SIG-M5 (cell line): ENCODE measurements around the gene ACTR3.

Experiments used
- DNase-seq: peaks from one replicate; lab custom pipeline; 2025; lab: John Stamatoyannopoulos, UW

Gene ACTR3

DNA sequence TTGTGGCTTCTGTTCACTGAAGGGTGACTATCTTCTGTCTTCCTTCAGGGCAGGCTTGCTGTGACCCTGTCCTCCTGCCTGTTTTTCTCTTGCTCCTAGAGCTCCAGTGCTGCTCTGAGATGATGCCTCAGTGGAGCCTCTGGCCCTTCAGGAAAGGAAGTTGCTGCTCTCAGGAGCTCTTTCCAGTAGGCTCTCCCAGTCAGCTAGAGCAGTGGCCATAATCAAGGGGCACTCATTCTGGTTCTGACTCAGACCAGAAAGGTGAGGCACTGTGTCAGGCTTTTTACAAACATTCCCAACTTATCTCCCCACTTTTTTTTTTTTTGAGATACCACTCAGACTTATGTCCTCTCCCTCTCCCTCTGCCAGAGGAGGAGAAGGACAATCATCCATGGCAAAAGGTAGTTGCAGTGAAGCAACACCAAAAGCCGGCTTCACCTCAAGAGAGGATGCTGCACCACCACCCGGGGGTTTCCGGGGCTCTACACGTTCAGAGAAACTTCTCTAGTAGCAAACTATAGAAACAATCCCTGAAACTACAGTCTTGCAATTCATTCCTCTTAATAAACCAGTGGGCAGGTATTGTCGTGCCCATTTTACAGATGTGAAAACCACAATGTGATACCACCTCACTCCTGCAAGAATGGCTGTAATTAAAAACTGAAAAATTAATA, 115.4 kb downstream of the ACTR3 start:
- no peak for DNase-seq

DNA sequence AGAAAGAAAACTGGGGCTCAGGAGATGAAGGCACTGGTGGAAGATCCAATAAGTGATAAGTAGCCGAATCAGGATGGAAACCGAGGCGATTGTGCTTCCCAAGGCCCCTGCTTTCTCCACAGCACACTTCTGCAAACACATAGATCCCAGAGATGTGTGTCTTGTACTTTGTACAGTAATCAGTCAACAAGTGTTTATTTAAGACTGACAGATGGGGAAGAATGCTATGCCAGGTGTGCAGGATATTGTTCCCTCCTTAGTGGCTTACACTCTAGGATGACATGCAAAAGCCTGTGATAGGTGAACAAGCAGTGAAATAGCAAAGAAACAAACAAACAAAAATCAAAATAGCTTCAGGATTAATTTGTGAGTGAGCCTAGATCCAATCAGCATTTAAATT, 116.6 kb downstream of the ACTR3 start:
- DNase-seq = no peak

- peak; percentile 77 for DNase-seq
Observed at GRCh38 chr2:114007436-114007835, 117.5 kb downstream of the ACTR3 start.

DNA sequence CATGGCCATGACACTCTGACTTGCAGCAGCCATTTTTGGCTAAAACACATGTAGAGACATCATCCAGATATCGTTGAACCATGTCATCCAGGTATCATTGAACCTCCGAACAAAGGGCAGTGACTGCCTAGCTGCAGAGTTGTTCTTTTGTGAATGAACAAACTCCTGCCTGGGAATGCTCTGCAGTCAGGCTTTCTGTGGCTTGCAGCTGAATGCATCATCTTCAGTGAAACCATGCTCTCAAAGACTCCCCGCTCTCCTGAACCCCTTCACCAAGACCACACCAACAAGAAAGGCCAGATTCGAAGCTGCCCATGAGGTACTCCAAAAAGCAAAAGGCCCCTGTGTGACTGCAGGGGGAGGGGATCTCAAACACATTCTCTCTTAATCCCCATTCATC, 118.8 kb downstream of the ACTR3 start:
- no peak for DNase-seq

DNA sequence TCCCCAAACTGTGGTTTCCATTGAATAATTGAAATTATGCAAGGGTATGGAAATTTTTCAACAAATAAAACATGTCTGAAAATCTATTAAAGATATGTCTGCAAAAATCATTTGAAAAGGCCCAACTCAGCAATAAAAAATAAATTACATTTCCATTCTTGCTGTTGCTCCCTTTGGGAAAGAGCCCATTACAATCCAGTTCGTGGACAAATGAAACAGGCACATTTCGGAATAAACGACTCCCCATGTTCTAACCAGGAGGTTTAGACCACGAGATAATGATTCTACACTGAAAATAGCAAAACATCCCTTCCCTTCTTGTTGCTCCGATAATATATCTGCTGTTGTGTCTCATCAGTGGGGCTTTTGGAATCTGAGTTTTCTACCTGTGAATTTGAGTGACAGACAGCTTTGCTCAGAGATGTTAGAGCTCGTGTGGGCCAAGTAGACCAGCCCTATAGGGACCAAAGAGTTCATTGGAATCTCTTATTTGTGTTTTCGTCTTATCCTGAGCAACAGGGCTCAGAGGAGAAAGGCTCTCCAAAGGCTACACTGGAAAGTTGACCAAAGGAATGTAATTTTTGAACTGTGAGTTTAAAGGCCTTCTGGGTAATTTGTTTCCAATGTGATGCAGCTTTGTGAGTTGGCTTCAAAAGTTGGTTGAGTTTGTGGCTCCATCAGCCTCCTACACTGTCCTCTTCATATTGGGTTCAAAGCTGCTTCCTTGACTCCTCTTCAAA, 119.5 kb downstream of the ACTR3 start:
- no peak for DNase-seq

DNA sequence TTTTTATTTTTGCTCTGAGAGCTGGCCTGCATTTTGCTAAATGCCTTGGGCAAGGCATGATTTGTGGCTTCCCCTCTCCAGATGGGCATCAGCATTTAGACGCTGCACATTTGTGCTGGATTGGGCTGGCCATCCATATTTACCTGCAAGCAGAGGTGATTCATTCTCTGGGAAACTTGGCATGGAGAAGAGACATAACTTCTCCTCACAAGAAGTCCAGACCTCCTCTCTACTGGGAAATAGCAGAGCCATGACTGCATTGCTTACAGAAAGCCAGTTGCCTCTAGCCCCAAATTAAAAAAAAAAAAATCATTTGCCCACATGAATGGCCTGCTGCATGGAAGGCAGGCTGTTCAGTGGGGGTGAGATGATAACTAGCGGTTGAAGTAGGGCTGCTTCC, 120.1 kb downstream of the ACTR3 start:
- no peak for DNase-seq

DNA sequence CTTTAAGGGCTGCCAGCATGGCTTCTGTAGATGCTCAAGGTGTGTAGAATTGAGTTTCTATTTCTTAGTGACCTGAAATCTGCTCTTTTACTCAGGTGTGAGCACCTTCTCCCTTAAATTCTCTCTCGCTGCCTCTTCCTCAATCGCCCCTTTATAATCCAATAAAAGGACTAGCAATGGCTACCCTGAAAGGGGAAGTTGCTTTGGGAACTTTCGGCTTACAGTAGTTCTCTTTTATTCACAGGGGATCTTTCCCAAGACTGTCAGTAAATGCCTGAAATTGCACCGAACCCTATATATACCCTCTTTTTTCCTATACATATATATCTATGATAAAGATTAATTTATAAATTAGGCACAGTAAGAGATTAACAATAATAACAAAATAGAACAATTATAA, 121.8 kb downstream of the ACTR3 start:
- DNase-seq = no peak
